Kasumi-1 (cell line): ENCODE measurements around the gene OR6P1.

Experiments used
- DNase-seq, 2 experiments: peaks; one replicate each; lab custom pipeline; 2025; lab: John Stamatoyannopoulos, UW

The OR6P1 gene

GRCh38 chr1:158570480-158570879, at the start of gene OR6P1:
OR6P1 (minus strand) TSS chr1:158570580; CDS start chr1:158563604, 6,976 bp downstream.
- no peak for DNase-seq

- no peak for DNase-seq
These were observed 43.4 kb upstream of the OR6P1 start for GRCh38 chr1:158613764-158614163.

GRCh38 chr1:158611916-158612315, 41.5 kb upstream of the OR6P1 start:
- no peak for DNase-seq

GRCh38 chr1:158607296-158607695, 36.9 kb upstream of the OR6P1 start:
- DNase-seq, result no peak

GRCh38 chr1:158604968-158605367, 34.6 kb upstream of the OR6P1 start, which contains the start of gene OR10Z1:
OR10Z1 (plus strand) TSS chr1:158605268; CDS start chr1:158606439, 1,171 bp downstream.
- no peak for DNase-seq

GRCh38 chr1:158600735-158601134, 30.4 kb upstream of the OR6P1 start:
- DNase-seq, result no peak

GRCh38 chr1:158586942-158587341, 16.6 kb upstream of the OR6P1 start:
- no peak for DNase-seq

GRCh38 chr1:158583962-158584361, 13.6 kb upstream of the OR6P1 start:
- DNase-seq, result no peak

GRCh38 chr1:158579733-158580132, 9.4 kb upstream of the OR6P1 start, which contains the start of gene OR10X1:
OR10X1 (minus strand) TSS chr1:158579899; CDS start chr1:158579899, 0 bp downstream.
- DNase-seq, result no peak

GRCh38 chr1:158577561-158577960, 7.2 kb upstream of the OR6P1 start:
- DNase-seq, result no peak

GRCh38 chr1:158572226-158572625, 1.8 kb upstream of the OR6P1 start:
- no peak for DNase-seq

- peak; percentile 37 to 42 for DNase-seq
These were observed 5.8 kb downstream of the OR6P1 start for GRCh38 chr1:158564608-158565007.

- peak; percentile 6 to 15 for DNase-seq
These were observed 6.5 kb downstream of the OR6P1 start for GRCh38 chr1:158563853-158564252.

GRCh38 chr1:158559696-158560095, 10.7 kb downstream of the OR6P1 start:
- no peak for DNase-seq

GRCh38 chr1:158554352-158554751, 16.0 kb downstream of the OR6P1 start, which contains the start of gene OR6Y1:
OR6Y1 (minus strand) TSS chr1:158554405; CDS start chr1:158548105, 6,300 bp downstream.
- no peak for DNase-seq

- no peak for DNase-seq
These were observed 18.1 kb downstream of the OR6P1 start for GRCh38 chr1:158552296-158552695.

GRCh38 chr1:158547533-158547932, 22.8 kb downstream of the OR6P1 start:
- DNase-seq, result no peak

GRCh38 chr1:158537609-158538008, 32.8 kb downstream of the OR6P1 start:
- DNase-seq, result no peak

GRCh38 chr1:158534496-158534895, 35.9 kb downstream of the OR6P1 start:
- no peak for DNase-seq

GRCh38 chr1:158527190-158527815, 43.1 kb downstream of the OR6P1 start:
- peak; percentile 39 to 45 for DNase-seq

GRCh38 chr1:158521666-158522058, 48.7 kb downstream of the OR6P1 start:
- no peak for DNase-seq

- DNase-seq, result no peak
These were observed 49.3 kb downstream of the OR6P1 start for GRCh38 chr1:158520955-158521665.

- DNase-seq, result no peak
These were observed 50.4 kb downstream of the OR6P1 start for GRCh38 chr1:158520021-158520420.
